SU-DHL-6 (cell line): ENCODE results near the gene RBP3.

ENCODE experiments used
- H2AFZ ChIP-seq: fragments of 200-600 bp; sonication (generic); 2 replicates; pipeline ENCODE4 v1.6.1; 2014; ENCODE audit warnings: low read depth, mild to moderate bottlenecking, moderate library complexity, mixed read lengths, antibody characterized with exemption, low read length; ENCODE audit not compliant: severe bottlenecking
- H3F3A ChIP-seq: fragments of 200-600 bp; shearing (Covaris generic); 2 replicates; pipeline ENCODE4 v1.6.0; 2016; ENCODE audit warnings: antibody characterized with exemption, mild to moderate bottlenecking; ENCODE audit not compliant: insufficient read depth
- H3K27ac ChIP-seq: fragments of 200-600 bp; sonication (generic); 2 replicates; pipeline ENCODE4 v1.5.1; 2016; ENCODE audit warnings: low read depth, mild to moderate bottlenecking, low read length, moderate library complexity, mixed read lengths
- H3K27me3 ChIP-seq: fragments of 200-600 bp; sonication (generic), shearing (Covaris generic); 2 replicates; pipeline ENCODE4 v1.6.0; 2014; ENCODE audit warnings: mild to moderate bottlenecking, low read length
- H3K36me3 ChIP-seq: fragments of 200-600 bp; sonication (generic); 2 replicates; pipeline ENCODE4 v1.6.1; 2014; ENCODE audit warnings: mild to moderate bottlenecking, low read length, mixed read lengths
- H3K4me2 ChIP-seq: fragments of 300-600, 200-600 bp; shearing (Covaris generic), sonication (generic); 2 replicates; pipeline ENCODE4 v1.6.0; 2014; ENCODE audit warnings: low read length, low read depth, mild to moderate bottlenecking; ENCODE audit not compliant: poor library complexity, severe bottlenecking
- H3K4me3 ChIP-seq: fragments of 200-600 bp; sonication (generic); 2 replicates; pipeline ENCODE4 v1.5.1; 2014; ENCODE audit warnings: antibody characterized with exemption, low read length, mild to moderate bottlenecking, mixed read lengths; ENCODE audit not compliant: insufficient read depth, poor library complexity, severe bottlenecking
- H3K79me2 ChIP-seq: fragments of 200-600 bp; sonication (generic); 2 replicates; pipeline ENCODE4 v1.6.1; 2014; ENCODE audit warnings: mild to moderate bottlenecking, low read length, moderate library complexity; ENCODE audit not compliant: insufficient read depth
- H3K9ac ChIP-seq: fragments of 200-600 bp; sonication (generic); 2 replicates; pipeline ENCODE4 v1.7.0; 2014; ENCODE audit warnings: mild to moderate bottlenecking, low read length
- H3K9me2 ChIP-seq: fragments of 200-600 bp; sonication (generic); replicated peaks from 2 replicates; pipeline ENCODE4 v1.6.1; 2014; ENCODE audit warnings: low read length; ENCODE audit not compliant: insufficient read depth
- H3K9me3 ChIP-seq: fragments of 200-600 bp; sonication (generic); 2 replicates; pipeline ENCODE4 v1.6.1; 2014; ENCODE audit warnings: low read length, mixed read lengths; ENCODE audit not compliant: insufficient read depth
- H4K20me1 ChIP-seq: fragments of 200-600 bp; sonication (generic); 2 replicates; pipeline ENCODE4 v1.6.1; 2014; ENCODE audit warnings: low read depth, mild to moderate bottlenecking, antibody characterized with exemption, low read length, moderate library complexity, mixed read lengths
- EZH2phosphoT487 ChIP-seq: fragments of 200-600 bp; sonication (generic), shearing (Covaris generic); conservative IDR thresholded peaks from 2 replicates; pipeline ENCODE4 v1.6.1; 2018; ENCODE audit warnings: mild to moderate bottlenecking, antibody characterized with exemption, low read length, moderate library complexity, mixed read lengths
- TF ChIP-seq, protein P1 (sequence below): fragments of 200-600 bp; sonication (generic); IDR thresholded peaks from one replicate; pipeline ENCODE4 v1.5.1; 2017; ENCODE audit warnings: antibody characterized with exemption, mild to moderate bottlenecking, low read length, moderate library complexity; ENCODE audit not compliant: insufficient read depth, poor library complexity, severe bottlenecking

The RBP3 gene

DNA sequence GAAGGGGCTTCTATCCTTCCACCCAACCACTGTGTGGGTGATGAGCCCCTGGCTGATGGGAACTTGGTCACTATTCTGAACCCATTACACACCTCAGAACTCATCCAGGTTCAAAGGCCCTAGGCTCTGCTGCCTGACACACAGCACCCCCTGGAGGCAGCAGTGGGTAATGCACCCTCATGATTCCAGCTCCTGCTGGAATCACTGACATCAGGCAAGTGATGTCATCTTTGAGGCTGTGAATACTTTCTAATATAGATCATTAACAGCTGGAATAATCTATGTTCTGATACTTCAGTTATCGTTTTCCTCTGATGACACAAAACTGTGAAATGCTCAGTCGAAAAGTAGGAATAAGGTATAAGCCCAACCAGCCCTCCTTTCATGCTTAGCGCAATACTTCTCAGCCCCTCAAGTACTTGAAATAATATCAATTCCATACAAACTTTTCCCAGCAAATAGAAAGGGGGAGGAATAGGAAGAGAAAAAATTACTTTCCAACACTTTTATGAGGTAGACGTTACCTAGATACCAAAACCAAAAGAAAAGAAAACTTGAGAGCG lies 7.5 kb upstream of the RBP3 start:
- no peaks in the 10 kb centered on the region for H3F3A ChIP-seq
- no peaks in the 10 kb centered on the region for H3K79me2 ChIP-seq
- H3K4me2 ChIP-seq: no peak overlapping the region
- H3K9me2 ChIP-seq: no peaks in the 10 kb centered on the region
- H3K27ac ChIP-seq: no peak overlapping the region
- H4K20me1 ChIP-seq: no peaks in the 10 kb centered on the region
- no peaks in the 10 kb centered on the region for H3K36me3 ChIP-seq
- TF ChIP-seq EZH2phosphoT487: no peak
- TF ChIP-seq, protein P1, sequence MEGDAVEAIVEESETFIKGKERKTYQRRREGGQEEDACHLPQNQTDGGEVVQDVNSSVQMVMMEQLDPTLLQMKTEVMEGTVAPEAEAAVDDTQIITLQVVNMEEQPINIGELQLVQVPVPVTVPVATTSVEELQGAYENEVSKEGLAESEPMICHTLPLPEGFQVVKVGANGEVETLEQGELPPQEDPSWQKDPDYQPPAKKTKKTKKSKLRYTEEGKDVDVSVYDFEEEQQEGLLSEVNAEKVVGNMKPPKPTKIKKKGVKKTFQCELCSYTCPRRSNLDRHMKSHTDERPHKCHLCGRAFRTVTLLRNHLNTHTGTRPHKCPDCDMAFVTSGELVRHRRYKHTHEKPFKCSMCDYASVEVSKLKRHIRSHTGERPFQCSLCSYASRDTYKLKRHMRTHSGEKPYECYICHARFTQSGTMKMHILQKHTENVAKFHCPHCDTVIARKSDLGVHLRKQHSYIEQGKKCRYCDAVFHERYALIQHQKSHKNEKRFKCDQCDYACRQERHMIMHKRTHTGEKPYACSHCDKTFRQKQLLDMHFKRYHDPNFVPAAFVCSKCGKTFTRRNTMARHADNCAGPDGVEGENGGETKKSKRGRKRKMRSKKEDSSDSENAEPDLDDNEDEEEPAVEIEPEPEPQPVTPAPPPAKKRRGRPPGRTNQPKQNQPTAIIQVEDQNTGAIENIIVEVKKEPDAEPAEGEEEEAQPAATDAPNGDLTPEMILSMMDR: peak; percentile 93
- H3K27me3 ChIP-seq: no peaks in the 10 kb centered on the region
- no peak overlapping the region for H2AFZ ChIP-seq
- no peak overlapping the region for H3K4me3 ChIP-seq
- no peak overlapping the region for H3K9ac ChIP-seq
- no peaks in the 10 kb centered on the region for H3K9me3 ChIP-seq

GRCh38 chr10:47344996-47345870 lies 2.9 kb upstream of the RBP3 start:
- Histone ChIP-seq H3K36me3 (no peaks in the 10 kb centered on the region), H3K9me3 (no peaks in the 10 kb centered on the region), H3K27me3 (no peaks in the 10 kb centered on the region), H4K20me1 (no peaks in the 10 kb centered on the region), H3F3A (no peaks in the 10 kb centered on the region), H3K4me3 (no peak overlapping the region), H3K9me2 (no peaks in the 10 kb centered on the region), H3K27ac (no peak overlapping the region), H3K4me2 (no peak overlapping the region), H2AFZ (no peak overlapping the region), H3K79me2 (no peaks in the 10 kb centered on the region), H3K9ac (no peak overlapping the region)
- TF ChIP-seq, protein P1: no peak
- no peak for TF ChIP-seq EZH2phosphoT487

GRCh38 chr10:47346581-47347302 lies 1.4 kb upstream of the RBP3 start:
- H3K79me2 ChIP-seq: no peaks in the 10 kb centered on the region
- H3K27ac ChIP-seq: no peak overlapping the region
- H3K4me3 ChIP-seq: no peak overlapping the region
- H3F3A ChIP-seq: no peaks in the 10 kb centered on the region
- H2AFZ ChIP-seq: no peak overlapping the region
- no peaks in the 10 kb centered on the region for H3K27me3 ChIP-seq
- no peaks in the 10 kb centered on the region for H4K20me1 ChIP-seq
- TF ChIP-seq EZH2phosphoT487: no peak
- TF ChIP-seq, protein P1: no peak
- no peaks in the 10 kb centered on the region for H3K9me2 ChIP-seq
- no peak overlapping the region for H3K9ac ChIP-seq
- no peaks in the 10 kb centered on the region for H3K9me3 ChIP-seq
- H3K36me3 ChIP-seq: no peaks in the 10 kb centered on the region
- no peak overlapping the region for H3K4me2 ChIP-seq
